PC-9 (cell line): ENCODE measurements around the gene ASMT.

Source experiments
- EZH2 ChIP-seq: fragments of 200-600 bp; sonication (generic); IDR thresholded peaks from 2 replicates; pipeline ENCODE4 v1.8.0; 2017; ENCODE audit warnings: antibody characterized with exemption, low read depth
- TF ChIP-seq, protein P1 (sequence below): fragments of 200-600 bp; sonication (generic); conservative IDR thresholded peaks from 2 replicates; pipeline ENCODE4 v1.6.1; 2017; ENCODE audit warnings: mixed run types, antibody characterized with exemption, mild to moderate bottlenecking, moderate library complexity

DNA sequence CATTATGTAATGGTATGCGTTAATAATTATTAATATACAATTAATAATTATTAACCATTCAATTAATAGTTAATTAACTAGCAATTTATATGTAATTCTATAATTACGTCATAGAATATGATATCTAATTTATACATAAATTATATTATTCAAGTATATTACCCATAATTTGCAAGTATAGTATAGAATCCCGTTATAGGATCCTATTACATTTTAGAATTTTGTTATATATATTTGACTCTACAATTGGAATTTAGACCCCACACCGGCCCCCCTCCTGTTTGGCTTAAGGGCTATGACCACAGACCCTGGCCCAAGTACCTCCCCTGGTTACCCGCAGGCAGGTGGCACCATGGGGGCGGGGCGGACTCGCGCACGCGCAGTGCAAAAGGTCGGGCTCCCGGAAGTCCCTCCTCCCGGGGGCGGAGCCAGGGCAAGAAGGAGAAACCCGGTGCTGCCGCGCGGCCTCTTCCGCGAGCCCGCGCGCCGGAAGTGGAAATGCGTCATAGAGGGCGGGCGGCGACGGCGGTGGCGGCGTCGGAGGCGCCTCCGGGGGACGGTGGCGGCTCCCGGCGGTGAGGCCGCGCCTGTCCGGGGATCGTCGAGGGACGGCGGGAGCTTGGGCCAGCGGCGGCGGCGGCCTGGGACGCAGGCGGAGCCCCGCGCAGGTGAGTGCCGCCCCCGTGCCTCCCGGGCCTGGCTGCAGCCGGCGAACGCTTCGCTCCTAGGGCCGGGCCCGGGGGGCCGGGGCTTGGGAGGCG lies 23.6 kb upstream of the ASMT start, which contains the start of gene AKAP17A:
- TF ChIP-seq, protein P1, sequence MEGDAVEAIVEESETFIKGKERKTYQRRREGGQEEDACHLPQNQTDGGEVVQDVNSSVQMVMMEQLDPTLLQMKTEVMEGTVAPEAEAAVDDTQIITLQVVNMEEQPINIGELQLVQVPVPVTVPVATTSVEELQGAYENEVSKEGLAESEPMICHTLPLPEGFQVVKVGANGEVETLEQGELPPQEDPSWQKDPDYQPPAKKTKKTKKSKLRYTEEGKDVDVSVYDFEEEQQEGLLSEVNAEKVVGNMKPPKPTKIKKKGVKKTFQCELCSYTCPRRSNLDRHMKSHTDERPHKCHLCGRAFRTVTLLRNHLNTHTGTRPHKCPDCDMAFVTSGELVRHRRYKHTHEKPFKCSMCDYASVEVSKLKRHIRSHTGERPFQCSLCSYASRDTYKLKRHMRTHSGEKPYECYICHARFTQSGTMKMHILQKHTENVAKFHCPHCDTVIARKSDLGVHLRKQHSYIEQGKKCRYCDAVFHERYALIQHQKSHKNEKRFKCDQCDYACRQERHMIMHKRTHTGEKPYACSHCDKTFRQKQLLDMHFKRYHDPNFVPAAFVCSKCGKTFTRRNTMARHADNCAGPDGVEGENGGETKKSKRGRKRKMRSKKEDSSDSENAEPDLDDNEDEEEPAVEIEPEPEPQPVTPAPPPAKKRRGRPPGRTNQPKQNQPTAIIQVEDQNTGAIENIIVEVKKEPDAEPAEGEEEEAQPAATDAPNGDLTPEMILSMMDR = no peak
- no peak for TF ChIP-seq EZH2
